RKO (cell line): ENCODE results near the gene GRXCR1.
A peak's percentile ranks its signal among the peaks of the same experiment; 100 is the strongest.

Experiments
- DNase-seq: peaks from one replicate; pipeline ENCODE4 v3.0.0-alpha.2; 2016; ENCODE audit warnings: low spot score

The GRXCR1 gene

GRCh38 chr4:42928582-42928981 lies 36.1 kb downstream of the GRXCR1 start:
- no peak for DNase-seq

GRCh38 chr4:42942216-42942615 lies 49.7 kb downstream of the GRXCR1 start:
- no peak for DNase-seq

- no peak for DNase-seq
These were observed 53.4 kb downstream of the GRXCR1 start for GRCh38 chr4:42945874-42946273.

GRCh38 chr4:42953321-42953720 lies 60.8 kb downstream of the GRXCR1 start:
- DNase-seq, result no peak

GRCh38 chr4:42954963-42955669 lies 62.6 kb downstream of the GRXCR1 start:
- no peak for DNase-seq

- DNase-seq, result no peak
These were observed 63.4 kb downstream of the GRXCR1 start for GRCh38 chr4:42955746-42956505.

- DNase-seq, result peak; percentile 24
These were observed 72.8 kb downstream of the GRXCR1 start for GRCh38 chr4:42965326-42965725.

GRCh38 chr4:42985976-42986375 lies 93.5 kb downstream of the GRXCR1 start:
- no peak for DNase-seq

GRCh38 chr4:42995343-42995944 lies 102.9 kb downstream of the GRXCR1 start:
- peak; percentile 60 for DNase-seq

GRCh38 chr4:43008793-43009192 lies 116.3 kb downstream of the GRXCR1 start:
- DNase-seq, result no peak

GRCh38 chr4:43014256-43014655 lies 121.7 kb downstream of the GRXCR1 start:
- no peak for DNase-seq

GRCh38 chr4:43041632-43042031 lies 149.1 kb downstream of the GRXCR1 start:
- DNase-seq, result no peak

- DNase-seq, result no peak
These were observed 154.5 kb downstream of the GRXCR1 start for GRCh38 chr4:43047058-43047457.

- no peak for DNase-seq
These were observed 156.1 kb downstream of the GRXCR1 start for GRCh38 chr4:43048570-43048969.

GRCh38 chr4:43049326-43049725 lies 156.8 kb downstream of the GRXCR1 start:
- no peak for DNase-seq

GRCh38 chr4:43066415-43066814 lies 173.9 kb downstream of the GRXCR1 start:
- DNase-seq, result no peak

- DNase-seq, result no peak
These were observed 178.6 kb downstream of the GRXCR1 start for GRCh38 chr4:43071069-43071468.
